Measurements from ENCODE around the gene BBS9.

- no peak for TF ChIP-seq CTCF (IDR thresholded peaks at IDR 0.05)
- TF ChIP-seq EZH2 (IDR thresholded peaks at IDR 0.05; ENCODE audit: borderline replicate concordance, insufficient read depth, low read depth, low read length, poor library complexity, severe bottlenecking): no peak
These were observed 228.5 kb downstream of the BBS9 start for GRCh38 chr7:33357846-33358245.

Measured in B cell (primary cell).